ENCODE results near the gene RBM5.

DNA sequence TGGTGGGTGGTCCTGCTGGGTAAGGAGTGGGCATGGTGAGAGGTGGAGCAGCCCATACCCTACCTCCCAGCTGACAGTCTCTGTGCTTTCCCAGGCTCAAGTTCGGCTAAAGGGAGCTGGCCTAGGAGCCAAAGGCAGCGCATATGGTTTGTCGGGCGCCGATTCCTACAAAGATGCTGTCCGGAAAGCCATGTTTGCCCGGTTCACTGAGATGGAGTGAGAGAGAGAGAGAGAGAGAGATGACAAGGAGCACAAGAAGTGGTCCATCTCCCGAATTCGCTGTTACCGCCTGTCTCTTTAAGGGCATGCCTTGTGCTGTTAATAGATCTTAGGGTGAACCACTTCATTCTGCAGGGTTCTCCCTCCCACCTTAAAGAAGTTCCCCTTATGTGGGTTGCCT lies 29.5 kb downstream of the RBM5 start:
- TF ChIP-seq EZH2 (IDR thresholded peaks at IDR 0.05; ENCODE audit: borderline replicate concordance, insufficient read depth, low read depth, low read length, poor library complexity, severe bottlenecking) (no peak), CTCF (IDR thresholded peaks at IDR 0.05) (no peak)

Measured in B cell (primary cell).